Measurements from ENCODE around the gene CYP27A1.

Gene CYP27A1

GRCh38 chr2:218746960-218747359 lies 35.0 kb upstream of the CYP27A1 start:
- Histone ChIP-seq H3K27me3 (no peaks in the 10 kb centered on the region), H3K4me3 (ENCODE audit: low read depth in 1 of 2, low read length in 1 of 2) (no peak overlapping the region), H3K9me3 (no peaks in the 10 kb centered on the region), H3K27ac (peak overlapping the region; percentile 97), H3K36me3 (peaks cover 20% of the 10 kb centered on the region), H3K4me1 (ENCODE audit: control insufficient read depth in 1 of 2, insufficient read depth in 1 of 2, low read depth in 1 of 2, low read length in 1 of 2) (peaks cover 70 to 74% of the 10 kb centered on the region in 2 experiments)
- no peak for TF ChIP-seq CTCF (IDR thresholded peaks at IDR 0.05)

GRCh38 chr2:218748741-218749441 lies 33.1 kb upstream of the CYP27A1 start:
- Histone ChIP-seq H3K27me3 (no peaks in the 10 kb centered on the region), H3K27ac (peak overlapping the region; percentile 65), H3K9me3 (no peaks in the 10 kb centered on the region), H3K4me1 (ENCODE audit: control insufficient read depth in 1 of 2, insufficient read depth in 1 of 2, low read depth in 1 of 2, low read length in 1 of 2) (peaks cover 51 to 55% of the 10 kb centered on the region in 2 experiments), H3K36me3 (peaks cover 38% of the 10 kb centered on the region), H3K4me3 (ENCODE audit: low read depth in 1 of 2, low read length in 1 of 2) (no peak overlapping the region)
- no peak for TF ChIP-seq CTCF (IDR thresholded peaks at IDR 0.05)

GRCh38 chr2:218754201-218754600 lies 27.7 kb upstream of the CYP27A1 start:
- Histone ChIP-seq H3K4me3 (ENCODE audit: low read depth in 1 of 2, low read length in 1 of 2) (no peak overlapping the region), H3K36me3 (peaks cover 38% of the 10 kb centered on the region), H3K27me3 (no peaks in the 10 kb centered on the region), H3K4me1 (ENCODE audit: control insufficient read depth in 1 of 2, insufficient read depth in 1 of 2, low read depth in 1 of 2, low read length in 1 of 2) (peaks cover 9 to 17% of the 10 kb centered on the region in 2 experiments), H3K9me3 (no peaks in the 10 kb centered on the region), H3K27ac (peak overlapping the region; percentile 40)
- TF ChIP-seq CTCF (IDR thresholded peaks at IDR 0.05), result no peak

GRCh38 chr2:218754781-218755180 lies 27.2 kb upstream of the CYP27A1 start:
- no peak overlapping the region for H3K4me3 ChIP-seq (ENCODE audit: low read depth in 1 of 2, low read length in 1 of 2)
- H3K36me3 ChIP-seq, result peaks cover 32% of the 10 kb centered on the region
- no peak for TF ChIP-seq CTCF (IDR thresholded peaks at IDR 0.05)
- H3K9me3 ChIP-seq, result no peaks in the 10 kb centered on the region
- peaks cover 8 to 16% of the 10 kb centered on the region in 2 experiments for H3K4me1 ChIP-seq (ENCODE audit: control insufficient read depth in 1 of 2, insufficient read depth in 1 of 2, low read depth in 1 of 2, low read length in 1 of 2)
- peak overlapping the region; percentile 40 for H3K27ac ChIP-seq
- no peaks in the 10 kb centered on the region for H3K27me3 ChIP-seq

GRCh38 chr2:218755198-218755566 lies 26.8 kb upstream of the CYP27A1 start:
- Histone ChIP-seq H3K27ac (peak overlapping the region; percentile 40), H3K4me1 (ENCODE audit: control insufficient read depth in 1 of 2, insufficient read depth in 1 of 2, low read depth in 1 of 2, low read length in 1 of 2) (peaks cover 8 to 12% of the 10 kb centered on the region in 2 experiments), H3K36me3 (peaks cover 28% of the 10 kb centered on the region), H3K4me3 (ENCODE audit: low read depth in 1 of 2, low read length in 1 of 2) (no peak overlapping the region), H3K9me3 (no peaks in the 10 kb centered on the region), H3K27me3 (no peaks in the 10 kb centered on the region)
- no peak for TF ChIP-seq CTCF (IDR thresholded peaks at IDR 0.05)
